HG03280 (cell line): ENCODE measurements around the gene LGR6.
"Not testable (repeated sequence)": the region's sequence is repeated elsewhere in the genome, so short reads cannot be mapped to it uniquely, and the experiment has no call there.

ENCODE experiments used
- ATAC-seq: cut with Tn5 transposase; IDR thresholded peaks from one replicate; pipeline ENCODE4 v1.9.1; 2021; ENCODE audit warnings: mild to moderate bottlenecking, moderate library complexity; ENCODE audit not compliant: unreplicated experiment

LGR6 gene

DNA sequence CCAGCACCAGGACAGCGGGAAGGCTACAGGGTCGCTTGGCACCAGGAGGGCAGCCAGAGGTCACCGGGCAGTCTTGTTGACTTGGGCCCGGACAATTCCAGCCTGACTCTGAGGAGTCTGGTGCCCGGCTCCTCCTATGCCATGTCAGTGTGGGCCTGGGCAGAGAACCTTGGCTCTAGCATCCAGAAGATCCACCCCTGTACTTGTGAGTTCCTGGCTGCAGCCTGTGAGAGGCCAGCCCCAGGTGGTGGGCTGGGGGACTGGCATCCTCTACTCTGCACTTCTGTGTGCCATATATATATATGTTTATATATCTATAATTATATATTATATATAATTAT lies 21.6 kb upstream of the LGR6 start:
- ATAC-seq, result no peak

DNA sequence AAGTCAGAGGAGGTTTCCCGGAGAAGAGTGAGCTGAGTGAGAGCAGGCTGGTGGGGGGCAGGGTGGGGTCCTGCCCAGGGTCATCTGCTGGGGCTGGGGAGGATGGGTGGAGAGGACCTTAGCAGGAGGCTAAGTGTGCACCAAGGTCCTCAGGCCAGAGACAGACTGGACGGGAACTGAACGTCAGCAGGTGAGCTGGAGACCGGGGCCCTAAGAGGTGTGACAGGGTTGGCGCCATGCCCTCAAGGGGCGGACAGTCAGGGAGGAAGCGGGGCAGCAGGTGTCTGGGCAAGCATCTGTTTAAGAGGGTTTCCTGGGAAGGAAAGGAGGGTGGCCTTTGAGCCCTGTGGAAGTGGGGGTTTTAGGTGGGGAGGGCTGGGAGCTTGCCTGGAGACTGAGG lies 19.6 kb upstream of the LGR6 start:
- ATAC-seq, result no peak

GRCh38 chr1:202176949-202177927 lies 16.4 kb upstream of the LGR6 start:
- ATAC-seq, result no peak

DNA sequence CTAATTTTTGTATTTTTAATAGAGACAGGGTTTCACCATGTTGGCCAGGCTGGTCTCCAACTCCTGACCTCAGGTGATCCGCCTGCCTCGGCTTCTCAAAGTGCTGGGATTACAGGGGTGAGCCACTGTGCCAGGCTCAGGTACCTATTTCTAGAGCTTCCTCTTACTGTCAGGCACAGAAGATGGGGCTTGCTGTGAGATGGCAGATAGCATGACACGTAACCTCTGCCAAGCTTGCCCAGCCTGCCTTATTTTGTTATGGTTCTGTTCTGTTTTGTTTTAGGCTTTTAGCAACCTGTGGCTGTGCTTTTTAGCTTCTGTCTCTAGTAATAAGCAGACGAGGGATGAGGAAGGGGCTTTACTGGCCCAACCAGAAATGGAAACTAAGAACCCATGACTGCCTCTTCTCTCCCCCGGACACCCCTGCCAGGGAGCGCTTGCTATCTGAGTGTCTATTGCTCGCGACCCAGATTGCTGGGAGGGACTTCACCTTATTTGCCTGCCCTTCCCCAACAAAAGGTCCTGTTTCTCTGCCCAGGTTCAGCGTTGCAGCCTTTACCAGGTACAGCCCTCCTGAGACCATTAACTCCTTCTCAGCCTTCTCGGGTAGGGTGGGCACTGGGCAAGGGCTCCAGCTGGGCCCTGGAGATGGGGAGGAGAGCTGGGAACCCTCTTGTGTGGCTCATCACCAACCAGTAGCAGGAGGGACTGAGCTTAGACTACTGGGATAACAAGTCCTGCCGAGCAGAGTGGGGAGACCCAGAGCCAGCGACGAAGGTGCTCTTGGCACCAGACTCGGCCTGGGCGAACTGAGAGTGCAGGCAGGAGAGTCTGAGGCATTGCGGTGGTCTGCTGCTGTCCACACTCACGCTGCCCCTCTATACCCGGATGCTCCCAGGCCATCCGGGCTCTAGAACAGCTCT lies 13.5 kb upstream of the LGR6 start:
- peak; percentile 41 for ATAC-seq

DNA sequence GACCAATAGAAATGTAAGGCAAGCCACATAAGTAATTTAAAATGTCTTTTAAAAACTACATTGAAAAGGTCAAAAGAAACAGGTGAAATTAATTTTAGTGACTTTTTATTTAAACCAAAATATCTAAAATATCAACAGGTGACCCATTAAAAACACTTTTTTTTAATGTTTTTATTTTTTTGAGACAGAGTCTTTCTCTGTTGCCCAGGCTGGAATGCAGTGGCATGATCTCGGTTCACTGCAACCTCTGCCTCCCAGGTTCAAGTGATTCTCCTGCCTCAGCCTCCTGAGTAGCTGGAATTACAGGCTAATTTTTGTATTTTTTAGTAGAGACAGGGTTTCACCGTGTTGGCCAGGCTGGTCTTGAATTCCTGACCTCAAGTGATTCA lies 12.9 kb upstream of the LGR6 start:
- ATAC-seq, result not testable (repeated sequence)

- ATAC-seq, result no peak
Measured at GRCh38 chr1:202181586-202181985, 12.0 kb upstream of the LGR6 start.

- ATAC-seq, result no peak
Measured at GRCh38 chr1:202182040-202182877, 11.3 kb upstream of the LGR6 start.

DNA sequence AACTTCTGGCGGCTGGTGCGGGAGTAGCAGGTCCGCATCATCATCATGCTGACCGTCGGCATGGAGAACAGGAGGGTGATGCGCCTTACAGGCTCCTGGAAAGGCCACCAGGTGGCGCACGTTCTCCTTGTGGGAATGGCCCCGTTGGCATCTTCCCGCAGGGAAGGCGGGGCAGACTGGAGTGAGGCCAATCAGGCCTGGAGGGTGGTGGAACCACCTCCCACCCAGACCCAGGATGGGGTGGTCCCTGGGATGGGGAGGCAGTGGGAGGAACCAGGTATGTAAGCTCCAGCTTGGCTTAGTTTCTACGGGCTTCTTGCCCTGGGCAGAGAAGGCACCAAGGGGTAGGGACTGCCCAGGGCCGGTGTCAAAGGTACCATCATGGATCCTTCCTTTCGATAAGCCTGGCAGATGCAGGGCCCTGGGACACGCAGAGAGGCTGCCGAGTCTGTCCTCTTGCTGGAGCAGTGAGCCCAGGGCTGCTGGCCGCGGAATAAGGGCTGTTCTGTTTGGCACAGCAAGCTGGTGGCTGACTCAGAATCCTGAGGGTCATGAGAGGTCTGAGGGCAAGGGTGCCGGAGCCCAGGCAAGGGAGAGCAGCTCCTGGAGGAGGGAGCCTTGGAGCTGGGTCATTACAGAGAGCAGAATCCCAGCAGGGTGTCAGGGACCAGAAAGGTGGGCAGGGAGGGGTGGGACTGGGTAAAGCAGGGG lies 8.7 kb upstream of the LGR6 start:
- ATAC-seq, result peak; percentile 40

DNA sequence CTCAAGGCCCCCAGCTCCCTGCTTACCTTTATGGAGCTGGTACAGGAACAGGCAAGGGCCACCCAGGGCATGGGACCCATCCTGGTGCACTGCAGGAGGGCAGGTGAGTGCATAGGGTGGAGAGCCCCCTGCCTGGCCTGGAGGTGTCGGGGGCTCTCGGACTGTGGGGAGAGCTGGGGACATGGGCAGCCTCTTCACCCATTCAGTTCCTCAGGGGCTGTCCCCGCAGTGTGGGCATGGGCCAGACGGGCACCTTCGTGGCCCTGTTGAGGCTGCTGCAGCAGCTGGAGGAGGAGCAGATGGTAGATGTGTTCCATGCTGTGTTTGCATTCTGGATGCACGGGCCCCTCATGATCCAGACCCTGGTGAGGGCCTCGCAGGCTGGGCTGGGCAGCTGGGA lies 7.3 kb upstream of the LGR6 start:
- no peak for ATAC-seq

- no peak for ATAC-seq
Measured at GRCh38 chr1:202187041-202187671, 6.4 kb upstream of the LGR6 start.

GRCh38 chr1:202187697-202188407 lies 5.7 kb upstream of the LGR6 start:
- ATAC-seq, result no peak

DNA sequence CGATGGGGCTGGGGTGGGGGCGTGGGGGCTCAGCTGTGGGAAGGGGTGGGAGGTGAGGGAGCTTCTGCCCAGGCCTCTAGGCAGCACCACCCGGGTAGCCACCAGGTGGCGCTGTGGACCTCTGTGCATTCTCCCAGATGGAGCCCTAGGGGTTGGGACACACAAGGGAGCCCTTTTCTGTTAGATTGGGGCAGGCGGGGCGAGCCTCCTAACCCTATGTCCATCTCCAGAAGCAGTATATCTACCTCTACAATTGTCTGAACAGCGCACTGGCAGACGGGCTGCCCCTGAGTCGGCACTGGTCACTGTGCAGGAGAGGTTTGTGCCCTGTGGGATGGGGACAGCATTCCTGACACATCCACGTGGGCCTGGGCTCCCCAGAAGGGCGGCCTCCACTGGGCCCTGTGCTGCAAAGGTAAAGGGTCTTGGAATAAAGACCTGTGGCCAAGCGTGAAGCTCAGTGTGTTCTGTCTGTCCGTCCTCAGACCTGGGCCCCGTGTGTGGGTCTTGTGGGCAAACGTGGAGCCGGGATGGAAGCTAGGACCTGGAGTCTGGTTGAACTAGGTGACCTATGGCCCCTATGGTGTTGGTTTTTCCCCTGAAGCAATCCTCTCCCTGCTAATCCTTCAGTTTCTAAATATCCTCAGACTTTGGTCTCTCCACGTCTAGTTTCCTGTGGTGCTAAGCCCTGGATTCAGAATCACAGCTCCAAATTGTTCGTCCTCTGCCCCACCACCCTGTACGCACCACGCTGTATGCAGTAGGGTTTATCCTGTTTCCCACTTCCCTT lies 4.4 kb upstream of the LGR6 start:
- no peak for ATAC-seq

- no peak for ATAC-seq
Measured at GRCh38 chr1:202189918-202190715, 3.5 kb upstream of the LGR6 start.

- ATAC-seq, result not testable (repeated sequence)
Measured at GRCh38 chr1:202191391-202191790, 2.2 kb upstream of the LGR6 start.

GRCh38 chr1:202192770-202193613 lies 607 bp upstream of the LGR6 start:
- ATAC-seq, result peak; percentile 60

DNA sequence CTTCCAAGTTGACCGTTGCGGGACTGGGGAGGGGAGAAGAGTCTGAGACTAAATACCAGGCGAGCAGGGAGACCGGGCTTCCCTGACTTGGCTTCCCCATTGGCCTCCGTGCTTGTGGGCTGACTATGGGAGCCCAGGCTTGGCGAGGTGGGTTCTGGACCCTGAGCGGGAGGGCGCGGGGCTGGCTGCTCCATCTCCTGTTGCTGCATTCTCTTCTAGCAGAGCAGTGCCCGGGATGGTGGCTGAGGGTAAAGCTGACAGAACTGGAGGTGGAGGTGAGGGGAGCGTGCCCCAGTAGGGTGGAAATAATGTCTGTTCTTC lies 689 bp downstream of the LGR6 start:
- ATAC-seq, result no peak
